ENCODE results near the gene SAXO1.
"Not testable (repeated sequence)": the region's sequence is repeated elsewhere in the genome, so short reads cannot be mapped to it uniquely, and the experiment has no call there.

SAXO1 gene, protein sequence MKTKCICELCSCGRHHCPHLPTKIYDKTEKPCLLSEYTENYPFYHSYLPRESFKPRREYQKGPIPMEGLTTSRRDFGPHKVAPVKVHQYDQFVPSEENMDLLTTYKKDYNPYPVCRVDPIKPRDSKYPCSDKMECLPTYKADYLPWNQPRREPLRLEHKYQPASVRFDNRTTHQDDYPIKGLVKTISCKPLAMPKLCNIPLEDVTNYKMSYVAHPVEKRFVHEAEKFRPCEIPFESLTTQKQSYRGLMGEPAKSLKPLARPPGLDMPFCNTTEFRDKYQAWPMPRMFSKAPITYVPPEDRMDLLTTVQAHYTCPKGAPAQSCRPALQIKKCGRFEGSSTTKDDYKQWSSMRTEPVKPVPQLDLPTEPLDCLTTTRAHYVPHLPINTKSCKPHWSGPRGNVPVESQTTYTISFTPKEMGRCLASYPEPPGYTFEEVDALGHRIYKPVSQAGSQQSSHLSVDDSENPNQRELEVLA
- total RNA-seq: 0 to 3.6 (median 0.06) reads per million in 17 experiments

GRCh38 chr9:19033015-19033414 lies at the start of gene SAXO1:
SAXO1 (minus strand) TSS chr9:19033209; CDS start chr9:19032908, 301 bp downstream.
- DNase-seq: no peak

- DNase-seq: no peak
These were observed 41.8 kb upstream of the SAXO1 start for GRCh38 chr9:19074836-19075235.

- DNase-seq: no peak
These were observed 41.2 kb upstream of the SAXO1 start for GRCh38 chr9:19074229-19074628.

GRCh38 chr9:19057033-19057432 lies 24.0 kb upstream of the SAXO1 start:
- DNase-seq: no peak

- no peak for DNase-seq
These were observed 17.9 kb upstream of the SAXO1 start for GRCh38 chr9:19050637-19051591.

DNA sequence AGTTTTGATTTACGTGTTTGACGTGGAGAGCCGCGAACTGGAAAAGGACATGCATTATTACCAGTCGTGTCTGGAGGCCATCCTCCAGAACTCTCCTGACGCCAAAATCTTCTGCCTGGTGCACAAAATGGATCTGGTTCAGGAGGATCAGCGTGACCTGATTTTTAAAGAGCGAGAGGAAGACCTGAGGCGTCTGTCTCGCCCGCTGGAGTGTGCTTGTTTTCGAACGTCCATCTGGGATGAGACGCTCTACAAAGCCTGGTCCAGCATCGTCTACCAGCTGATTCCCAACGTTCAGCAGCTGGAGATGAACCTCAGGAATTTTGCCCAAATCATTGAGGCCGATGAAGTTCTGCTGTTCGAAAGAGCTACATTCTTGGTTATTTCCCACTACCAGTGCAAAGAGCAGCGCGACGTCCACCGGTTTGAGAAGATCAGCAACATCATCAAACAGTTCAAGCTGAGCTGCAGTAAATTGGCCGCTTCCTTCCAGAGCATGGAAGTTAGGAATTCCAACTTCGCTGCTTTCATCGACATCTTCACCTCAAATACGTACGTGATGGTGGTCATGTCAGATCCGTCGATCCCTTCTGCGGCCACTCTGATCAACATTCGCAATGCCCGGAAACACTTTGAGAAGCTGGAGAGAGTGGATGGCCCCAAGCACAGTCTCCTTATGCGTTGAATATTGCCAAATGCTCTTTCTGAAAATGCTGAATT lies 17.1 kb upstream of the SAXO1 start:
- peak; percentile 5 to 17 (median 6) for DNase-seq

DNA sequence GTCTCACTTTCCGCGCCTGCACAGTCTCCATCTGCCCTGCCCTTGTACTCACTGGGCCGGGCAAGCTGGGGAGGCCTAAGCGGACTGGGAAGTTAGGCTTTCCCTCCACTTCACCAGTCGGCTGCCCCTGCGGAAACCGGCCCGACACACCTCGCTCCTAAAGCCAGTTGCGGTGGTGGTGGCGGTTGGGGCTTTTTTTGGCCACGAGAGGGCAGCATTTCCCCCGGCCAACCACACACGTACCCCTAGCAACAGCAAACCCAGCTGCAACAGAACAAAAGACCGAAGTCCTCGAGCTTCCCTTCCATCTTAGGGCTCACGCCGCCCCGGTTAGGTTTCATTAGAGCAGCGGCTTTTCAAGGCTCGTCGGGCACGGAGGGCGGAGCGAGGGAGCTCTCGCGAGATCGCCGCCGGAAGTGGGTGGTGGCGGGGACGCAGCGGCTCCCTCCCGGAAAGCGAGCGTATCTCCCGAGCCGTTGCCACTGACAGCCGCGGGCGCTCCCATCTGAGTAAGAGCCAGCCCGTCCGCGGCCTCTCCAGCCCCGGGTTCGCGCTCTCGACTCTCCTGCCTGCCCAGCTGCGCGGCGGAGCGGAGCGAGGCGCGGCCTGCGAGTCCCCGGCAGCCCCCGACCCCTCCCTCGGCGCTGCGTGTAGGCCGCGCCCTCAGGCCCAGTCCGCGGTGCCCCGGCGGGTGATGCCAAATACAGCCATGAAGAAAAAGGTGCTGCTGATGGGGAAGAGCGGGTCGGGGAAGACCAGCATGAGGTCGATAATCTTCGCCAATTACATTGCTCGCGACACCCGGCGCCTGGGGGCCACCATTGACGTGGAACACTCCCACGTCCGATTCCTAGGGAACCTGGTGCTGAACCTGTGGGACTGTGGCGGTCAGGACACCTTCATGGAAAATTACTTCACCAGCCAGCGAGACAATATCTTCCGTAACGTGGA lies 16.2 kb upstream of the SAXO1 start, which contains the start of gene RRAGA:
TSS of gene RRAGA (plus strand) at position 462 of the 951 bp plus-strand sequence. CDS start at position 695, 233 bp downstream.
- peak; percentile 96 to 98 (median 98) for DNase-seq

- DNase-seq: no peak
These were observed 3.6 kb upstream of the SAXO1 start for GRCh38 chr9:19036611-19037010.

- DNase-seq: no peak
These were observed 603 bp downstream of the SAXO1 start for GRCh38 chr9:19032406-19032805.

DNA sequence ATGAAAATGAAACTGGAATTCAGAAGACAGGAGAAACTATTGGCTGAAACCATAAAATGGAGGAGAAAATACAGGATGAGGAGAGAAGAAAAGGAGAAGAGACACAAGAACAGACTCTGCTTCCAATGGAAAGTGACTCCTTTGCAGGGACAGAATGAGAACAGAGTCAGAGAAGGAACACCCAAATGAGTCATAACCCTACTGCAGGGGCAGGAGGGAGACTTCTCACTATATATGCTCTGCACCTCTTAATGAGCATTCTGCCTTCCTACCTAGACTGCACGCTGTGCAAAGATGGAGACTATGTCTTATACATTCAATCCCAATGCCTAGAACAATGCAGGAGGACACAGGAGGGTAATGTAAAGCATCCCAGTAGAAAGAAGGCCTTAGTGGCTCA lies 2.1 kb downstream of the SAXO1 start:
- DNase-seq: no peak

DNA sequence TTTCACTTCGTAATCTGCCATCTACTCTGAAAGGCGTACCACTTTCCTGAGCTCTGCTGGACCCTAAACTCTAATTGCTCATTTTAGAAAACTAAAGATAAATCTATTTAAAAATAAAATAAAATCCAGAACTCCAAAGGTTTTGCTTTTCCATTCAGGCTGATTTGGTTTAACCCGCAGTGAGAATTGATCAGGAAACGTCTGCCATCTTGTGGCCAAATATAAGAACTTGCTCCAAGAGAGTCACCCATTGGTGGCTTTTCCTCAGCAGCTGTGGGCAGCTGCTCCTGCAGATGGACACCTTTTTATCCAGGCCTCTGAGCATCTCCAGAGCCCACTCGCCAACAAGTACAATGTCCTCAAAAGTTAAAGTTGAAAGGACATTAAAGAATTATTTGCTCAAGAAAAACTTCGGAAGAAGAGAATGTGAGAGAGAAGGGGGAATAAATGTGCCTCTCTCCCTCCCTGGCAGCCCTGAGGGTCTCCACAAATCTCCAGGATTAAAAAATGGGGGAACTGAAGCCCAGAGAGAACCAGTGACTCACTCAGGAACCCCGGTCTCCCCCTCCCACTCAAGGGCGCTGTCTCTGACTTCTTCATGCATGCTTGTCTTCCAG lies 4.1 kb downstream of the SAXO1 start:
- peak; percentile 62 to 76 (median 68) for DNase-seq

- DNase-seq: no peak
These were observed 5.2 kb downstream of the SAXO1 start for GRCh38 chr9:19027825-19028224.

GRCh38 chr9:19026375-19026774 lies 6.6 kb downstream of the SAXO1 start:
- DNase-seq: no peak

- no peak for DNase-seq
These were observed 9.9 kb downstream of the SAXO1 start for GRCh38 chr9:19023078-19023477.

DNA sequence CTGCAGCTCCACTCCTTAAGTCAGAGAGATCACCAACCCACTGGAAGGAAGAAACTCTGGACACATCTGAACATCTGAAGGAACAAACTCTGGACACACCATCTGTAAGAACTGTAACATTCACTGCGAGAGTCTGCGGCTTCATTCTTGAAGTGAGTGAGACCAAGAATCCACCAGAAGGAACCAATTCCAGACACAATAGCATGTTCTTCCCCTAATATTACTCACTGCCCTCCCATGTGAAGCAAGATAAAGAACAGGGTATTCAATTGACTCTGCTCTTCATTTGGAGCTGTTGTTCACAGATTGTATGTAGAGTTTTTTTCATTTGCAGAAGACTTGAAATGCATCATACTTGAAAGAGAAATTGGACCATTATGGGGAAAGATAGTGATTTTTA lies 10.8 kb downstream of the SAXO1 start:
- DNase-seq: no peak

GRCh38 chr9:19021649-19022048 lies 11.4 kb downstream of the SAXO1 start:
- DNase-seq: not testable (repeated sequence)

GRCh38 chr9:19020886-19021455 lies 12.0 kb downstream of the SAXO1 start:
- no peak for DNase-seq

DNA sequence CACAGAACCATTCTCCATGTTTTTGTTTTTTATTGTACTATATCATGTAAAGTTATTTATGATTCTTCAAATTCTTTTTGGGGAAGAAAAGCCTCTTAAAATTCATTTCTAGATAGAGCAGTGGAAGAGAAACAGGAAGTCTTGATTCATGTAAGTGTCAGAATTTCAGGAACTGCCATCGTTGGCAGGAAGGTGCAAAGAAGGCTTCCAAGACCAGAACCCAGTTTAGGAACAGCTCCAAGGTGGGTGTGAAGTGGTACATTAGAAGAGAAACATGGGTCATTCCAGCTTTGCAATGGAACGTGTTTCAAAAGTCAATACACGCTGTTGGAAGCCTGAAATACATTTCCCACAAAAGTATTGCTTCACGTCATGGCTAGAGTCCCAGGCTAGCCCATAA lies 14.8 kb downstream of the SAXO1 start:
- peak in 2 of 4 experiments; percentile 19 to 23 for DNase-seq

- DNase-seq: no peak
These were observed 23.5 kb downstream of the SAXO1 start for GRCh38 chr9:19009391-19009965.

- no peak for DNase-seq
These were observed 32.9 kb downstream of the SAXO1 start for GRCh38 chr9:19000133-19000532.

All from suppressor macrophage (primary cell).